ENCODE data around the gene BARX1.
"Not testable (repeated sequence)": the region's sequence is repeated elsewhere in the genome, so short reads cannot be mapped to it uniquely, and the experiment has no call there.

BARX1 gene

GRCh38 chr9:93955111-93955980 is at the start of gene BARX1:
Gene BARX1, minus strand, starts transcription at chr9:93955355. Its CDS starts 209 bp downstream, at chr9:93955146.
- peak; percentile 22 for DNase-seq

- peak; percentile 45 for DNase-seq
Measured at GRCh38 chr9:94002316-94003140, 47.4 kb upstream of the BARX1 start.

GRCh38 chr9:93996863-93997262 is 41.7 kb upstream of the BARX1 start:
- DNase-seq, result no peak

GRCh38 chr9:93996367-93996766 is 41.2 kb upstream of the BARX1 start:
- no peak for DNase-seq

GRCh38 chr9:93994545-93994944 is 39.4 kb upstream of the BARX1 start:
- DNase-seq, result no peak

- no peak for DNase-seq
Measured at GRCh38 chr9:93994132-93994531, 39.0 kb upstream of the BARX1 start.

GRCh38 chr9:93992830-93993229 is 37.7 kb upstream of the BARX1 start:
- DNase-seq, result no peak

GRCh38 chr9:93990448-93990847 is 35.3 kb upstream of the BARX1 start:
- no peak for DNase-seq

- DNase-seq, result no peak
Measured at GRCh38 chr9:93988056-93988455, 32.9 kb upstream of the BARX1 start.

- DNase-seq, result no peak
Measured at GRCh38 chr9:93984860-93985259, 29.7 kb upstream of the BARX1 start.

GRCh38 chr9:93983875-93984274 is 28.7 kb upstream of the BARX1 start:
- no peak for DNase-seq

- DNase-seq, result no peak
Measured at GRCh38 chr9:93979721-93980120, 24.6 kb upstream of the BARX1 start.

- DNase-seq, result no peak
Measured at GRCh38 chr9:93978551-93978950, 23.4 kb upstream of the BARX1 start.

- DNase-seq, result no peak
Measured at GRCh38 chr9:93976973-93977372, 21.8 kb upstream of the BARX1 start.

GRCh38 chr9:93976081-93976480 is 20.9 kb upstream of the BARX1 start:
- DNase-seq, result no peak

GRCh38 chr9:93975262-93975661 is 20.1 kb upstream of the BARX1 start:
- DNase-seq, result no peak

GRCh38 chr9:93974151-93974550 is 19.0 kb upstream of the BARX1 start:
- DNase-seq, result no peak

- not testable (repeated sequence) for DNase-seq
Measured at GRCh38 chr9:93972655-93973054, 17.5 kb upstream of the BARX1 start.

- DNase-seq, result no peak
Measured at GRCh38 chr9:93969328-93969661, 14.1 kb upstream of the BARX1 start.

- no peak for DNase-seq
Measured at GRCh38 chr9:93968451-93969327, 13.5 kb upstream of the BARX1 start.

GRCh38 chr9:93967020-93967803 is 12.1 kb upstream of the BARX1 start:
- no peak for DNase-seq

Measured in NCI-H524 treated with DMSO at 0.1 percent for 48 hours (cell line).